Stimulated activated naive CD8-positive, alpha-beta T cell treated with anti-CD3 and anti-CD28 coated beads, Interleukin-15, Interleukin-2, amounts not matched to agents 100 ng/mL and 50 ng/mL, for 24 hours (primary cell): ENCODE measurements around the gene MYO5B.

Experiments used
- H3K27ac Mint-ChIP-seq: one replicate; pipeline ENCODE4 v1.8.0; 2021; ENCODE audit warnings: mild to moderate bottlenecking, mixed read lengths
- H3K27me3 Mint-ChIP-seq: one replicate; pipeline ENCODE4 v1.8.0; 2021; ENCODE audit warnings: mixed read lengths
- H3K36me3 Mint-ChIP-seq: one replicate; pipeline ENCODE4 v1.8.0; 2021; ENCODE audit warnings: low read depth, mixed read lengths
- H3K4me1 Mint-ChIP-seq: one replicate; pipeline ENCODE4 v1.8.0; 2021; ENCODE audit warnings: low read depth, mixed read lengths
- H3K4me3 Mint-ChIP-seq: one replicate; pipeline ENCODE4 v1.8.0; 2021; ENCODE audit warnings: mild to moderate bottlenecking, mixed read lengths
- H3K9me3 Mint-ChIP-seq: one replicate; pipeline ENCODE4 v1.8.0; 2021; ENCODE audit warnings: mixed read lengths

Gene MYO5B

DNA sequence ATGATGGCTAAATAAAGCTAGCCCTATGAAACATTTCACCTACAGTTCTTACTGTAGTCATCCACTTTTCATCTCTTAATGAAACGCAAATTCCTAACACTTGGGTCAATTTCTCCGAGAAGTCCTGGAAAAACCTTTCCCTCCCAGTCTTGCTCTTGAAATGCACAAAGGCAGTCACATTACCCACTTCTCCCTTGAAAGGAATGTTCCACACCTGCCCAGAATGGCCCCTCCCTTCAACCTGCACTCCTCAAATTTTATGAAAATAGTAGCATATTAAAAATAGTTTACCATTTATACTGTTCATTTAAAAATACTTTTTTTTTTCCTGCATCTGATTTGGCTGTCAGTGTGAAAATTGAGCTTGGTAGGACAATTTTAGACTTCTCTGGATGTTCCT is 316.9 kb downstream of the MYO5B start:
- no peaks in the 10 kb centered on the region for H3K9me3 Mint-ChIP-seq
- no peaks in the 10 kb centered on the region for H3K36me3 Mint-ChIP-seq
- peaks cover 5% of the 10 kb centered on the region for H3K4me1 Mint-ChIP-seq
- no peak overlapping the region for H3K27ac Mint-ChIP-seq
- no peak overlapping the region for H3K4me3 Mint-ChIP-seq
- H3K27me3 Mint-ChIP-seq, result peaks cover 3% of the 10 kb centered on the region

DNA sequence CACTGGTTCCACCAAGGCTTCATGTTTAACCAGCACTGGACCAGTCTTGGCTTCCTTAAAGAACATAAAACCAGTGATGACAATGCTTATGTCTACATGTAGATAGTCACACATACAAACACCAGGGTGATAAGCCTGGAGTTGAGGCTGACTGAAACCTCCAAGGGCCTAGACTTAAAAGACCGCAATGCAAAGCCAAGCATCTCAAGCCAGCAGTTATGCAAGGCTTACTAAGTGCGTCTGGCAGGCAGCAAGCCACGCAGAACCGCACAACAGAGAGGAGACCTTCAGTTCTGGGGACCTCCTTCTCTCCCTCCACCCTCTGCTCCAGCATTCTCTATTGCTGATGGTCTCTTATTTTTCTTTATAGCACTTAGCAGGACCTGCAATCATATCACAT is 318.4 kb downstream of the MYO5B start:
- H3K4me3 Mint-ChIP-seq, result no peak overlapping the region
- no peaks in the 10 kb centered on the region for H3K9me3 Mint-ChIP-seq
- peaks cover 3% of the 10 kb centered on the region for H3K27me3 Mint-ChIP-seq
- no peaks in the 10 kb centered on the region for H3K36me3 Mint-ChIP-seq
- no peak overlapping the region for H3K27ac Mint-ChIP-seq
- peaks cover 5% of the 10 kb centered on the region for H3K4me1 Mint-ChIP-seq

GRCh38 chr18:49875783-49876182 is 319.2 kb downstream of the MYO5B start:
- peaks cover 5% of the 10 kb centered on the region for H3K4me1 Mint-ChIP-seq
- no peaks in the 10 kb centered on the region for H3K9me3 Mint-ChIP-seq
- H3K27me3 Mint-ChIP-seq, result no peaks in the 10 kb centered on the region
- H3K36me3 Mint-ChIP-seq, result no peaks in the 10 kb centered on the region
- H3K4me3 Mint-ChIP-seq, result no peak overlapping the region
- no peak overlapping the region for H3K27ac Mint-ChIP-seq

GRCh38 chr18:49875155-49875554 is 319.8 kb downstream of the MYO5B start:
- no peaks in the 10 kb centered on the region for H3K36me3 Mint-ChIP-seq
- H3K27ac Mint-ChIP-seq, result no peak overlapping the region
- peaks cover 5% of the 10 kb centered on the region for H3K4me1 Mint-ChIP-seq
- no peak overlapping the region for H3K4me3 Mint-ChIP-seq
- no peaks in the 10 kb centered on the region for H3K9me3 Mint-ChIP-seq
- H3K27me3 Mint-ChIP-seq, result no peaks in the 10 kb centered on the region

GRCh38 chr18:49874238-49874637 is 320.7 kb downstream of the MYO5B start:
- Mint-ChIP-seq H3K4me3 (no peak overlapping the region), H3K9me3 (no peaks in the 10 kb centered on the region), H3K27me3 (no peaks in the 10 kb centered on the region), H3K27ac (no peak overlapping the region), H3K36me3 (no peaks in the 10 kb centered on the region), H3K4me1 (peaks cover 5% of the 10 kb centered on the region)

GRCh38 chr18:49869354-49869753 is 325.6 kb downstream of the MYO5B start:
- Mint-ChIP-seq H3K4me1 (peaks cover 4% of the 10 kb centered on the region), H3K27me3 (no peaks in the 10 kb centered on the region), H3K27ac (no peak overlapping the region), H3K36me3 (no peaks in the 10 kb centered on the region), H3K4me3 (no peak overlapping the region), H3K9me3 (no peaks in the 10 kb centered on the region)

DNA sequence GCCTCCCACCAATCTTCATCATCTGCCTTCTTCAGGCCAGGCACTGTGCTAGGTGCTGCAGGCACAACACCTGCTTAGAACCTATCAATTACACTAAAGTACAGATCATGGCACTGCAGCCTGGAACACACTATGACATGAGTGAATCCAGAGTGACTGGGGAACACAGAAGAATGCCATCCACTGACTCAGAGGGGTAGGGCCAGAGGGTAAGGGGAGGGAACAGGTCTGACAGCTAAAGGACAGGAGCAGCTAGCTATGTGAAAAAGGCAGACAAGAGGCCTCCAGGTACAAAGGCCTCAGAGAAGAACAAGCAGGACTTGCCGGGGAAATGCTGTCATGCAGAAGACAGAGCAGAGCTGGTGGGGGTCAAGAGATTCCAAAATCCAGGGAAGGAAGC is 328.3 kb downstream of the MYO5B start:
- H3K4me1 Mint-ChIP-seq, result no peaks in the 10 kb centered on the region
- no peaks in the 10 kb centered on the region for H3K36me3 Mint-ChIP-seq
- H3K9me3 Mint-ChIP-seq, result no peaks in the 10 kb centered on the region
- no peaks in the 10 kb centered on the region for H3K27me3 Mint-ChIP-seq
- no peak overlapping the region for H3K27ac Mint-ChIP-seq
- no peak overlapping the region for H3K4me3 Mint-ChIP-seq

DNA sequence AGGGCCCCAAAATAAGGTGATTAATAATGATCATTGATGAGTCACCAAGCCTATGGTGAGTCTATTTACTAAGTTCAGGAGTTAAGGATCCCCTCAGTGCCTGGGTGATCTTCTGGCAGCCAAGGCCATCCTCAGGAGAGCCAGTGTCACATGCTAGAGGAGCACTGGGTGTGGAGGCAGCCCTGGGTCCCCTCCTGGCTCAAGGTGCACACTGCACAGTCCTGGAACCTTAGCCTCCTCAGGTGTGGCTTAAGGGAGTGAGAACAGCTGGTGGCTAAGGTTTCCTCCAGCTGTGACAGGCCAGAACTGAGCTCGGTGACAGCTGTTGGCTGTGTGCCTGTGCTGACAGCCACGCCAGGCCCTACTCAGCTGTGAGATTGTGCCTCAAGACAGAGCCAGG is 329.5 kb downstream of the MYO5B start:
- Mint-ChIP-seq H3K27ac (no peak overlapping the region), H3K9me3 (no peaks in the 10 kb centered on the region), H3K4me1 (no peaks in the 10 kb centered on the region), H3K4me3 (no peak overlapping the region), H3K36me3 (no peaks in the 10 kb centered on the region), H3K27me3 (no peaks in the 10 kb centered on the region)

DNA sequence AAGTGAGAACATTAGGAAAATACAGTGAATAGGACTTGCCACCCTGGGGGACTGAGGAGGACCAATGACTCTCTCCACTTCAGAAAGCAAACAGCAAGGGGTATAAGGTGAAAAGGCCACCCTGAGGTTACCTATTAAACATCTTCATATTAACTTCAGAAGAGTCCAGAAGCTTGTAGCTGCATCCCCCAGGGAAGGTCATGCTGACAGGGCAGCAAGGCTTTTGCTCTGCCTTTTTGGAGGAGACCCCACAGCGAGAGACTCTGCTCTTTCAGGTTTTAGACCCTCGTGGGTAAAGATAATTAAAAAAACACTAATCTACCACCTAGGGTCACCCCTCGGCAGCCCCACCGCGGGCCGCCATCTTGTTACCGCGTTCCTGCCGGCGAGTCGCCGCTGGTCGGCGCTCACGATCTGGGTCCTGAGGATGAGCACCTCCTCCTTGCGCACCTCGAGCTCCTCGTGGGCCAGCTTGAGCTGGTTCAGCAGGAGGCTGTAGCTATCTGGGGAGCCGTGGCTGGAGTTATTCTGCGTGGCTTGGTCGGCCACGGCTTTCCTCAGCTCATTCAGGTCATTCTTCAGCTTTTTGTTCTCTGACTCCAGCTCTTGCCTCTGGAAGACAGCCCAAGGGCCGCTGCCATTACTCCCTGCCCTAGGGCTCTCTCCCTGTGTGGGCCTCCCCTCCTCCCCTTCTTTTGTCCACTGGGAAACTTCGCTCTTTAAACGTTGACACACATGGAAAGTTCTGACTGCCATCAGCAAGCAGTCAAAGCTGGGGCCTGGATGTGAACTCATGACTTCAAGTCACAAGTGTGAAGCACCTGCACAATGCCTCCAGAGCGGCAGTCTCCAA is 331.0 kb downstream of the MYO5B start:
- Mint-ChIP-seq H3K27ac (no peak overlapping the region), H3K9me3 (no peaks in the 10 kb centered on the region), H3K4me3 (no peak overlapping the region), H3K36me3 (no peaks in the 10 kb centered on the region), H3K27me3 (no peaks in the 10 kb centered on the region), H3K4me1 (no peaks in the 10 kb centered on the region)

DNA sequence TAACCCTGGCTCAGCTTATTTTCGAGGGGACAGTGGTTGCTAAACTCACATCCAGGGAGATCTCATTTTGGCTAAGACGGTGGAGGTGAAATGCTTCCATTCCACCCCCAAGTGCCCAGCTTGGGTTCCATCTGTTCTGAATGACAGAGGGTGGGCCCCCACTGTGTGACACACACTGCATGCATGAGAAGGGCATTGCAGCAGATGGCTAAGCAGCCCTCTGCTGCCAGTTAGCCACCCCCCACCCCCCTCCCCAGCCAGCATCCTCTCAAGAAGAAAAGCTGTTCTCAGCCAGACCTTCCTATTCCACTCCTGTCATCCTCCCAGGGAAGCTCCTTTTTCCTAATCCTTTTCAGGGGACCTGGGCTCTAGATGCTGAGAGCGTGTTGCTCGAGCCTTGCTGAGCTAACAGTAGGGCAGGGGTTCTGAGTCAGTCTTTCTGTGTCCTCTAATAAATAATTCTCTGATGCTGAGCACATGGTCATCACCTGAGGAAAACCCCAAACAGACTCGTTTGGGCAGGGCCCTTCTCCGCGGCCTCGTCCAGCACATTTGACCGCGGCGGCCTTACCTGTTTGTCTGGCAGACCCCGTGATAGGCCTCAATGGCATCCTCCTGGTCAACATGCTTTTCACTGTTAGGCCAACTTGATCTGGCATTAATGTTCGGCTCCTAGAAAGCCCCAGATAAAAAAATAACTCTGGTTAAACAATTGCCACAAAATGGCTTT is 332.1 kb downstream of the MYO5B start:
- Mint-ChIP-seq H3K27me3 (no peaks in the 10 kb centered on the region), H3K4me1 (no peaks in the 10 kb centered on the region), H3K27ac (no peak overlapping the region), H3K9me3 (no peaks in the 10 kb centered on the region), H3K36me3 (no peaks in the 10 kb centered on the region), H3K4me3 (no peak overlapping the region)

GRCh38 chr18:49861659-49862058 is 333.3 kb downstream of the MYO5B start:
- Mint-ChIP-seq H3K9me3 (no peaks in the 10 kb centered on the region), H3K27me3 (no peaks in the 10 kb centered on the region), H3K4me3 (no peak overlapping the region), H3K4me1 (no peaks in the 10 kb centered on the region), H3K27ac (no peak overlapping the region), H3K36me3 (no peaks in the 10 kb centered on the region)

- H3K9me3 Mint-ChIP-seq, result no peaks in the 10 kb centered on the region
- H3K36me3 Mint-ChIP-seq, result no peaks in the 10 kb centered on the region
- H3K4me3 Mint-ChIP-seq, result no peak overlapping the region
- H3K27me3 Mint-ChIP-seq, result no peaks in the 10 kb centered on the region
- H3K27ac Mint-ChIP-seq, result no peak overlapping the region
- H3K4me1 Mint-ChIP-seq, result no peaks in the 10 kb centered on the region
These were observed 335.2 kb downstream of the MYO5B start for GRCh38 chr18:49859725-49860124.

- H3K36me3 Mint-ChIP-seq, result no peaks in the 10 kb centered on the region
- no peak overlapping the region for H3K4me3 Mint-ChIP-seq
- H3K27me3 Mint-ChIP-seq, result no peaks in the 10 kb centered on the region
- no peak overlapping the region for H3K27ac Mint-ChIP-seq
- H3K4me1 Mint-ChIP-seq, result no peaks in the 10 kb centered on the region
- no peaks in the 10 kb centered on the region for H3K9me3 Mint-ChIP-seq
These were observed 336.0 kb downstream of the MYO5B start for GRCh38 chr18:49859021-49859359.

DNA sequence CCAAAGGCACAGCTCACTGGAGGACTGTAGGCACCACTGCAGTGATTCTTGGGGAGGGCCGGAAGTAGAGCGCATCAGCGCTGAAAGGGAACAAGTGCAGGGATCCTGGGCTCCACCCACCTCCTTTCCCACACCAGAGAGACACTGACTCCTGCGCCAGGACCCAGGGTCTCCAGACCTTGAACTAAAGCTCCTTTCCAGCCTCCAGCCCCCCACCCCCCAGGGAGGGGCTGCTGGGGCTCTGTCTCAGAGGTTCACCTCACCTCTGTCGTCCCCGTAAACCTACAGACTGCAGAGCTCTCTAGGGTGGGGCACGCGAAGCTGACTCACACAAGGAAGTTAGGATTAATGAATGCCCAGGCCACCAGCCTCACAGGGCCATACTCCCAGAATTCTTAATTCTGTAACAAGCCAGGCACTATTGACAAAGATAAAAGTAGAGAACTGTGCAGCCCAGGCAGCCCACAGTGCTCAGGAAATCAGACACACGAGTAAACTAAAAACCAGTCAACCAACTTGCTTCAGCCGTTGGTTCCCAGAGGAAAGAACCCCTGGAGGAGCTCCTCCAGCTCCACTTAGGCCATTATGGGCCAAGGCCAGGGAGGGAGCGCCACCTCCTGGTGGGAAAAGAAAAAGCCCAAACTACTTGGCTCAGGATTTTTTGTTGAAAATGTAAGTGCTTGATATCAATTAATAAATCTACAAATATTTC is 336.5 kb downstream of the MYO5B start:
- Mint-ChIP-seq H3K4me3 (no peak overlapping the region), H3K4me1 (no peaks in the 10 kb centered on the region), H3K9me3 (no peaks in the 10 kb centered on the region), H3K36me3 (no peaks in the 10 kb centered on the region), H3K27ac (no peak overlapping the region), H3K27me3 (no peaks in the 10 kb centered on the region)

GRCh38 chr18:49857708-49858107 is 337.2 kb downstream of the MYO5B start:
- Mint-ChIP-seq H3K4me3 (no peak overlapping the region), H3K36me3 (no peaks in the 10 kb centered on the region), H3K9me3 (no peaks in the 10 kb centered on the region), H3K4me1 (no peaks in the 10 kb centered on the region), H3K27ac (no peak overlapping the region), H3K27me3 (no peaks in the 10 kb centered on the region)
